Nephron (organoid): Measurements from ENCODE around the gene OPRL1.
A peak's percentile ranks its signal among the peaks of the same experiment; 100 is the strongest.

Experiments used
- H3K27ac Mint-ChIP-seq, 3 experiments: 2 replicates each; pipeline ENCODE4 v1.8.0; 2020; ENCODE audit warnings: mixed read lengths in 3 of 3, mild to moderate bottlenecking in 2 of 3, moderate library complexity in 1 of 3
- H3K27me3 Mint-ChIP-seq: 2 replicates; pipeline ENCODE4 v1.8.0; 2021; ENCODE audit warnings: low read depth, mild to moderate bottlenecking, moderate library complexity, mixed read lengths
- H3K36me3 Mint-ChIP-seq: 2 replicates; pipeline ENCODE4 v1.8.0; 2020; ENCODE audit warnings: low read depth, mixed read lengths
- H3K4me1 Mint-ChIP-seq: 2 replicates; pipeline ENCODE4 v1.8.0; 2020; ENCODE audit warnings: mixed read lengths
- H3K4me3 Mint-ChIP-seq, 3 experiments: 2 replicates each; pipeline ENCODE4 v1.8.0; 2020; ENCODE audit warnings: mild to moderate bottlenecking in 3 of 3, mixed read lengths in 3 of 3, moderate library complexity in 2 of 3
- H3K9me3 Mint-ChIP-seq: 2 replicates; pipeline ENCODE4 v1.8.0; 2020; ENCODE audit warnings: mixed read lengths
- CTCF ChIP-seq, 3 experiments: fragments of 200-600 bp; sonication (generic); IDR thresholded peaks; one replicate each; pipeline ENCODE4 v1.5.0; 2021; ENCODE audit warnings: antibody characterized with exemption in 3 of 3; ENCODE audit not compliant: unreplicated experiment in 3 of 3

OPRL1 gene

GRCh38 chr20:64140956-64141355 is 61.1 kb downstream of the OPRL1 start:
- TF ChIP-seq CTCF (IDR thresholded peaks at IDR 0.05; ENCODE audit: unreplicated experiment in 3 of 3): no peak
- H3K27me3 Mint-ChIP-seq: peaks cover 17% of the 10 kb centered on the region
- H3K27ac Mint-ChIP-seq: peak overlapping the region in 1 of 3 experiments; percentile 79
- no peaks in the 10 kb centered on the region for H3K4me1 Mint-ChIP-seq
- no peaks in the 10 kb centered on the region for H3K36me3 Mint-ChIP-seq
- peaks cover 5% of the 10 kb centered on the region for H3K9me3 Mint-ChIP-seq
- no peak overlapping the region for H3K4me3 Mint-ChIP-seq

- H3K9me3 Mint-ChIP-seq: peaks cover 5% of the 10 kb centered on the region
- H3K27ac Mint-ChIP-seq: no peak overlapping the region
- H3K36me3 Mint-ChIP-seq: no peaks in the 10 kb centered on the region
Observed at GRCh38 chr20:64142590-64142989, 62.7 kb downstream of the OPRL1 start.

GRCh38 chr20:64143018-64143801 is 63.3 kb downstream of the OPRL1 start:
- TF ChIP-seq CTCF (IDR thresholded peaks at IDR 0.05; ENCODE audit: unreplicated experiment in 3 of 3): no peak
- Mint-ChIP-seq H3K27ac (no peak overlapping the region), H3K9me3 (peaks cover 5% of the 10 kb centered on the region), H3K36me3 (no peaks in the 10 kb centered on the region), H3K4me1 (no peaks in the 10 kb centered on the region), H3K4me3 (no peak overlapping the region), H3K27me3 (peaks cover 22% of the 10 kb centered on the region)

More at GRCh38 chr20:64142590-64142989, 62.7 kb downstream of the OPRL1 start:
- Mint-ChIP-seq H3K27me3 (peaks cover 18% of the 10 kb centered on the region), H3K4me1 (no peaks in the 10 kb centered on the region), H3K4me3 (no peak overlapping the region)
- TF ChIP-seq CTCF (IDR thresholded peaks at IDR 0.05; ENCODE audit: unreplicated experiment in 3 of 3): no peak

- no peaks in the 10 kb centered on the region for H3K36me3 Mint-ChIP-seq
- TF ChIP-seq CTCF (IDR thresholded peaks at IDR 0.05; ENCODE audit: unreplicated experiment in 3 of 3): no peak
- H3K4me1 Mint-ChIP-seq: no peaks in the 10 kb centered on the region
- no peak overlapping the region for H3K4me3 Mint-ChIP-seq
- peaks cover 5% of the 10 kb centered on the region for H3K9me3 Mint-ChIP-seq
- H3K27ac Mint-ChIP-seq: no peak overlapping the region
- H3K27me3 Mint-ChIP-seq: peaks cover 24% of the 10 kb centered on the region
Observed at GRCh38 chr20:64144144-64144912, 64.4 kb downstream of the OPRL1 start.

GRCh38 chr20:64145458-64146300 is 65.8 kb downstream of the OPRL1 start:
- peak in 1 of 3 experiments; percentile 10 for TF ChIP-seq CTCF (IDR thresholded peaks at IDR 0.05; ENCODE audit: unreplicated experiment in 3 of 3)
- H3K4me1 Mint-ChIP-seq: no peaks in the 10 kb centered on the region
- H3K36me3 Mint-ChIP-seq: no peaks in the 10 kb centered on the region
- peaks cover 24% of the 10 kb centered on the region for H3K27me3 Mint-ChIP-seq
- H3K27ac Mint-ChIP-seq: no peak overlapping the region
- no peak overlapping the region for H3K4me3 Mint-ChIP-seq
- peaks cover 5% of the 10 kb centered on the region for H3K9me3 Mint-ChIP-seq
